ENCODE results near the gene TIA1.
"Not testable (repeated sequence)": the region's sequence is repeated elsewhere in the genome, so short reads cannot be mapped to it uniquely, and the experiment has no call there.

The TIA1 gene

GRCh38 chr2:70248181-70248847 is at the start of gene TIA1:
Gene TIA1 (minus strand): TSS chr2:70248628. CDS start chr2:70248430, 198 bp downstream.
- TF ChIP-seq CTCF (IDR thresholded peaks at IDR 0.05; ENCODE audit: low read depth, low read length, missing control alignments): no peak
- peak within 1 kb of the TSS; percentile 64 for H3K4me3 ChIP-seq (replicated peaks; ENCODE audit: low read depth, low read length)
- peak; percentile 95 for DNase-seq (ENCODE audit: extremely low read depth, low read depth)

GRCh38 chr2:70297828-70298227 is 49.4 kb upstream of the TIA1 start:
- not testable (repeated sequence) for H3K4me3 ChIP-seq (replicated peaks; ENCODE audit: low read depth, low read length); DNase-seq (ENCODE audit: extremely low read depth, low read depth)

- H3K4me3 ChIP-seq (replicated peaks; ENCODE audit: low read depth, low read length): no peak overlapping the region
- no peak for TF ChIP-seq CTCF (IDR thresholded peaks at IDR 0.05; ENCODE audit: low read depth, low read length, missing control alignments)
- no peak for DNase-seq (ENCODE audit: extremely low read depth, low read depth)
Observed at GRCh38 chr2:70283500-70284191, 35.2 kb upstream of the TIA1 start.

- no peak for DNase-seq (ENCODE audit: extremely low read depth, low read depth)
- no peak for TF ChIP-seq CTCF (IDR thresholded peaks at IDR 0.05; ENCODE audit: low read depth, low read length, missing control alignments)
- H3K4me3 ChIP-seq (replicated peaks; ENCODE audit: low read depth, low read length): no peak overlapping the region
Observed at GRCh38 chr2:70282439-70282838, 34.0 kb upstream of the TIA1 start.

- no peak for DNase-seq (ENCODE audit: extremely low read depth, low read depth)
- TF ChIP-seq CTCF (IDR thresholded peaks at IDR 0.05; ENCODE audit: low read depth, low read length, missing control alignments): no peak
- no peak overlapping the region for H3K4me3 ChIP-seq (replicated peaks; ENCODE audit: low read depth, low read length)
Observed at GRCh38 chr2:70280242-70280798, 31.9 kb upstream of the TIA1 start.

GRCh38 chr2:70270323-70270722 is 21.9 kb upstream of the TIA1 start:
- TF ChIP-seq CTCF (IDR thresholded peaks at IDR 0.05; ENCODE audit: low read depth, low read length, missing control alignments): no peak
- DNase-seq (ENCODE audit: extremely low read depth, low read depth): no peak
- H3K4me3 ChIP-seq (replicated peaks; ENCODE audit: low read depth, low read length): no peak overlapping the region

GRCh38 chr2:70269422-70270302 is 21.2 kb upstream of the TIA1 start:
- not testable (repeated sequence) for DNase-seq (ENCODE audit: extremely low read depth, low read depth); H3K4me3 ChIP-seq (replicated peaks; ENCODE audit: low read depth, low read length)

- H3K4me3 ChIP-seq (replicated peaks; ENCODE audit: low read depth, low read length); DNase-seq (ENCODE audit: extremely low read depth, low read depth): not testable (repeated sequence)
Observed at GRCh38 chr2:70266925-70267324, 18.5 kb upstream of the TIA1 start.
